ENCODE data around the gene BTC. TPM values are rescaled to one million over a fixed set of nuclear protein-coding genes. Genes with fewer than 3 reads are reported as not detected.

Gene BTC
- total and polyA plus RNA-seq, 2 of the 13 experiments (the other 11 are each of a cell fraction or from before 2014, with no cell fraction given) = not detected

DNA sequence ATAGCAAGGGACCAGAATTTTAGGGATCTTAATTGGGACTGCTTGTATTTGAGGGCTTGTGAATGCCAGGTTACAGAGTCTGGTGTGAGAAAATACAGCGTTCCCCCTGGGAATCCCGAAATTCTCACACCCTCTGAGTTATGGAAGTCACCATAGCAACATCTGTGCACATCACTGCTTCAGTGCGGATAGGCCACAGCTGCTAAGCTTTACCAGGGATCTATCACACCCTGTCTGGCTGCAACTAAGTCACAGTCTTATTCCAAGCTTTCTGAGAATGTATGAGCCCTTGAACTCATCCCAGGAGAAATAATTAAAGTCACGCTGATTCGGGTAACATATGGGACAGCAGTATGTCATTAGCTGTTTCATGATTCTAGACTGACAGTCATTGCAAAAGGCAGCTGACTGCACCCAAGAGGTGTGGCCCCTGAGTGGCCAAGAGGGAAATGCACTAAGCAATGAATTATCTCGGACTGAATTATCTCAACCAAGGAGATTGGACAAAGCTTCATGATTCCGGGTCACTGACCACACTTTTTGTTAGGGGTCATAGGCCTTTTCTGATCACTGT is 46.7 kb upstream of the BTC start (continued):
- TF ChIP-seq ZNF337 (CRISPR knock-in tag; IDR thresholded peaks at IDR 0.05; ENCODE audit: borderline replicate concordance, low read depth) = no peak
- no peak for TF ChIP-seq ZHX1 (CRISPR knock-in tag; IDR thresholded peaks at IDR 0.05; ENCODE audit: low read depth)

DNA sequence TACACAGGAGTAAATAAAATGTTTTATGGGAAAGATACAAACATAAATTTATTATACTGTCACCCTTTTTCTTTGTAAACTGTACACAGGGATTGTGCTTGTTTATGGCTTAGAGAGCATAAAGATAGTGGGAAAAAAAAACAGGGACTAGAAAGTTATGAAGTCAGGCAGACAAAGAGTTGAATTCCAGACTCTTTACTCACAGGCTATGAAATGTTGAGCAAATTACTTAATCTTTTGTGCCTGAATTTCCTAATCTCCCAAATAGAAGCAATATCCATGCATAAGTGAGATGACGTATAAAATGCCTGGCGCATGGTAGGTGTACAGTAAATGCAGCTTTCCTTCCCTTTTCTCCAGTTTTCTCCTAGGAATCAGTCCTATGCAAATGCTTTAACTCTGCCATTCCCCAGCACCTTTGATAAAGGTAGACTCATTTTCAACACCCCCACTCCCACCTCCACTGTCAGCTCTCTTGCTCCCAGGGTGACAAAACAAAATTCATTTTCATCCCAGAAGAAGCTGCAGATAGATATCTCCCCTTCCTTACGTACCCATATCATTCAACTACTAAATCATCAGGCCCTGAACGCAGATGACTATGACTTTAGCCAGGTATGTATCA is 44.5 kb upstream of the BTC start:
- in situ Hi-C loops (cut with HindIII; ENCODE audit: extremely low pct_ligation_motif_present, low pct_unique_long_range_greater_than_20kb) (no loop called here), intact Hi-C loops (cut with micrococcal nuclease; ENCODE audit: unreplicated experiment) (no loop called here)
- FAIRE-seq = no peak
- TF ChIP-seq PHF5A (CRISPR knock-in tag; IDR thresholded peaks at IDR 0.05; ENCODE audit: low read depth, unreplicated experiment) (no peak), TCF7L2 (IDR thresholded peaks at IDR 0.05; ENCODE audit: low read depth, low read length) (no peak), ZNF792 (CRISPR knock-in tag; IDR thresholded peaks at IDR 0.05) (no peak), ZNF362 (CRISPR knock-in tag; IDR thresholded peaks at IDR 0.05; ENCODE audit: borderline replicate concordance) (no peak), SNAPC5 (CRISPR knock-in tag; IDR thresholded peaks at IDR 0.05; ENCODE audit: borderline replicate concordance) (no peak), JUN (CRISPR knock-in tag; IDR thresholded peaks at IDR 0.05) (no peak), MYPOP (CRISPR knock-in tag; IDR thresholded peaks at IDR 0.05) (no peak), ZNF510 (CRISPR knock-in tag; IDR thresholded peaks at IDR 0.05; ENCODE audit: low read depth) (no peak), ZNF383 (CRISPR knock-in tag; IDR thresholded peaks at IDR 0.05; ENCODE audit: borderline replicate concordance) (no peak)
- H3K9me3 ChIP-seq (ENCODE audit: low read length) = no peaks in the 10 kb centered on the region
- H3K9ac ChIP-seq (ENCODE audit: insufficient read depth, low read depth, low read length) = no peak overlapping the region
- H3K4me3 ChIP-seq (replicated peaks in 1 of 3; ENCODE audit: insufficient read depth in 1 of 3, low read depth in 2 of 3, low read length in 3 of 3) = no peak overlapping the region
- H2AFZ ChIP-seq (ENCODE audit: low read length) = no peak overlapping the region
- BruUV-seq (replicated peaks) = no TSS peak
- no peaks in the 10 kb centered on the region for H3K4me1 ChIP-seq (ENCODE audit: insufficient read depth, low read length)
- H3K27me3 ChIP-seq (ENCODE audit: control insufficient read depth in 1 of 2, insufficient read depth in 2 of 2, low read length in 2 of 2) = no peaks in the 10 kb centered on the region
- ChIA-PET CTCF (ENCODE audit: low intra/inter-chr PET ratio, low total read pairs) (no interaction called here), POLR2A (no interaction called here)
- no peak overlapping the region for H3K4me2 ChIP-seq (ENCODE audit: low read depth, low read length)
- no peak for ATAC-seq
- no peak overlapping the region for H3K27ac ChIP-seq (ENCODE audit: extremely low read length, insufficient read depth, low read length)
- no peaks in the 10 kb centered on the region for H3K79me2 ChIP-seq (ENCODE audit: insufficient read depth, low read length)
- DNase-seq (ENCODE audit: low spot score) = no peak
- H3K36me3 ChIP-seq (replicated peaks in 1 of 2; ENCODE audit: control insufficient read depth in 1 of 2, insufficient read depth in 2 of 2, low read length in 2 of 2) = no peaks in the 10 kb centered on the region
- WGBS (ENCODE audit: low lambda C conversion rate) = 45% methylated on average over 4 of the region's 4 CpGs
- H4K20me1 ChIP-seq (ENCODE audit: insufficient read depth, low read length) = no peaks in the 10 kb centered on the region
